Upper lobe of left lung (tissue), 4 donors: Measurements from ENCODE around the gene RIMOC1.

Experiments used
- CTCF ChIP-seq, 6 experiments: fragments of 450-650 bp in 4 of 6; fragments of 200-600 bp in 2 of 6; sonication (generic) in 2 of 6; IDR thresholded peaks; one replicate each; pipeline ENCODE4 v1.5.1; 2016 to 2019; ENCODE audit warnings: antibody characterized with exemption in 6 of 6
- EP300 ChIP-seq, 4 donors: sonication (generic); formaldehyde crosslinking; IDR thresholded peaks; one replicate each; pipeline ENCODE4 v1.5.1; 2017; ENCODE audit warnings: antibody characterized with exemption in 4 of 4, control low read depth in 2 of 4

GRCh38 chr5:41883936-41884335 lies 20.2 kb upstream of the RIMOC1 start:
- no peak for TF ChIP-seq CTCF (IDR thresholded peaks at IDR 0.05)
- TF ChIP-seq EP300 (IDR thresholded peaks at IDR 0.05): no peak
